Right ventricle myocardium superior (tissue), 1 donor: ENCODE data around the gene B3GALT5. TPM values are rescaled to one million over a fixed set of nuclear protein-coding genes. Genes with fewer than 3 reads are reported as not detected.
"Not testable (repeated sequence)": the region's sequence is repeated elsewhere in the genome, so short reads cannot be mapped to it uniquely, and the experiment has no call there.

Source experiments
- ATAC-seq: fragments of 200-7000 bp; cut with Tn5 transposase; one replicate; pipeline ENCODE4 v1.9.1; 2020; ENCODE audit warnings: mild to moderate bottlenecking; ENCODE audit not compliant: poor library complexity
- DNase-seq: peaks from one replicate; pipeline ENCODE4 v3.0.0-alpha.2; 2020
- intact Hi-C: fragments of 100-400 bp; cut with DNase I; formaldehyde crosslinking; loops from one replicate; pipeline ENCODE4 v1.11.2; 2022
- total RNA-seq: library from RNA; stranded (reverse); fragmentation: NEBNext Ultra II Directional; extraction: Animal tissue kit (Norgen Biotek cat#: 25700); gene quantifications from one replicate; pipeline ENCODE4 v1.2.1, GENCODE V29; 2021
- donor health status: DM: no; HTN: yes; CAD: no; lungs with severe emphysema.

The B3GALT5 gene
- total RNA-seq, 1 donor from 2014 or later: 0.03 TPM

- DNase-seq: no peak
- ATAC-seq: no peak
- intact Hi-C loops: no loop called here
These were observed 68.5 kb downstream of the B3GALT5 start for GRCh38 chr21:39681257-39681656.

DNA sequence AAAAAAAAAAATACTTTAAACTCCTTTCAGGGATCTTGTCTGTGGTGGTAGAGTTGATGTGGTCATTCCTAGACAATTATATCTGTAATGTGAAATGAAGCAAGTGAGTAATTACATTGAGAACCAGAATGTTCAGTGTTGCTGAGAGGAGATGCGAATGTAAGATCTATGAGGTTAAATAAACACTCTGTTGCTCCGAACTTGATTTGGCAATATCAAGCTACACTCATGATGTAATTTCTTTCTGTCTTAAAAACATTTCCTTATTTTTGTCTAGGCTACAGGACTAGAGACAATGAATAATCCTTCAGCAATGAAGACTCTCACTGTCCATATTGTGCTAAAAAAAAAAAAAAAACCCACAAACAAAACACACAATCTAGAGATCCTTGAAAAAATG is 69.1 kb downstream of the B3GALT5 start:
- intact Hi-C loops: no loop called here
- ATAC-seq: no peak

DNA sequence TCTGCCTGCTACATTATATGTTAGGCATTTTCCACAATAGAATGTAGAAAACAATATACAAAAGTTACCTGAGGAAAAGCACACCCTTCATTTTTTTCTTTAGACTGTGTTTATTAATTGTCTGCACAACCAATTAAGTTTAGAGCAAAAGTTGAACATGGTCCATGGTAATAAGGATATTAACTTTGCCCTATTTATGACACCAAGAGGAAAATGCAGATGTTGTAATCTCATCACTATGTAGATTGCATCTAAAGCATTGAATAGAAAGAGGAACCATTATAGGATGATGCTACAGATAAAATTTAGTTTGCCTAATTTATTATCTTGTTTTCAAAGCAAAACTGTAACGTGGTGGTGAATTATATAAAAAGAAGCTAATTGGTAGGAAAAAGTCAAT is 72.5 kb downstream of the B3GALT5 start:
- no peak for DNase-seq
- ATAC-seq: no peak
- intact Hi-C loops: no loop called here

More for the DNA sequence above, 69.1 kb downstream of the B3GALT5 start:
- no peak for DNase-seq

DNA sequence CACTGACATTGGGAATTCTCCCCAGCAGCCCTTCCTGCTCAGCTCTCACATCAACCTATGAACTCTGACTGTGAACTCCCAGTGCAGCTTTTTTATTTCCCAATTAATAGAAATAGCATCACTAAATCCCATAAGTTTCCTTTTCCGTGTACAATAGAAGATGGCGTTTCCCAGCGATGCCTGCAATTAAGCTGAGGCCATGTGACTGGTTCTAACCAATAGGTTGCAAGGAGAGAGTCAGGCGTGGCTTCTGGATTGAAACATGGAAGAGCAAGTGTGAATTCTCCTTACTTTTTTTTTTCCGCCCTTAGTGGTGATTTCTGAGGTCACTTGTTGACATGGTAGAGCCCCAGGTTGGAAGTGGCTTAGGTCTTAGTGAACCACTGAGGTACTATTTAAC is 73.3 kb downstream of the B3GALT5 start:
- DNase-seq (no peak), ATAC-seq (no peak)
- intact Hi-C loops: no loop called here

DNA sequence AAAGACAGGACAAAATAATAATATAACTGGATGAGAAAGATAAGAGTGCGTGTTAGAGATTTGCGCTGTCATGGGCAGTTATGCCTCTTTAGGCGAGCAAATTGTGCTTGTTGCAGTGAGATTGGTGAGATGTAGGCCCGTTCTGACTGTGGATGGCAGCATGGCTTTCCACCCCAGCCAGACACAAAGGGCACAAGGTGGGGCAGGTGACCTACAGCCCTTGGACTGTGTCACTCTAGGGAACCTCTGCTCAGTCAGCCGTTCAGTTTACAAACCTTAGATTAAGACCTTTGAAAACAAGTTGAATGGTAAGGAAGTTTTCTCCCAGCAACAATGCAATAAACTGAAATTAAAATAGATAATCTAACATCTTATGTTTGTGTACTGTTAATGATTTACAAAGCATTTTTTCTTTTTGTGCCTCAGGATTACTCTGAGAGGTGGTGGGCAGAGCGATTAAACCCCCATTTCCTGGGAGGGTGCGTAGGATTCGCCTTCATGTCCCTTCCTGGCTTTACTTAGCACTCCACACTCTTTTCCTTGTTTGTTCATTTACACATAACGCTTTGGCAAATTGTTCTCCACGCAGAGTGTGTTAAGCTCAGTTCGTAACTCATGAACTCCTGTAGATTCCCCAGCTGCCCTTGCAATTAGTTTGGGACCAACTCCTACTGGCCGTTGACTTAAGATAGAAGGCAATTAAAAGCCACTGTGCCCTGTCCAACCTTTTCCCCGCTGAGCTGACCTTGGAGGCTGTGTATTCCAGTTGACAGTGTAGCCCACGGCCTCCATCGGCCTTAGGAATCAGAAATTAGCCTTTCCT is 74.1 kb downstream of the B3GALT5 start:
- intact Hi-C loops: no loop called here
- DNase-seq (no peak), ATAC-seq (no peak)

DNA sequence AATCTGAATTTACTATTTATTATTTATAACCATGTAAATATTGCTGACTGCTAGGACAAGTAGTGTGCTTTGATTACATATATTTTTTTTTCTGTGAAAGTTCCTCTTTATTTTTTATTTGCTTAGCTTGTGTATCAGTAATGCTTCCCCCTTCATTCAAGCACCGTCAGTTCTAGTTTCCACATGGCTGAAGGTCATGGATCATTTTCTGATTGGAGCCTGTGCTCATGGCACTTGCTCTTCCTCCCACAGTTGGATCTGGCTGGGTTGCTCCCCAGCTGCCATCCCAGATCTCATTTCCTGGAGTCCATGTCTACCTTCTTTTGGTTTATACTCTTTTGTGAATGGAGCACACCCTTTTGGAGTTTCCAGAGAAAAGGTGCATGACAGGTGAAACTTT is 75.3 kb downstream of the B3GALT5 start:
- intact Hi-C loops: no loop called here
- no peak for ATAC-seq
- no peak for DNase-seq

GRCh38 chr21:39689860-39690259 is 77.1 kb downstream of the B3GALT5 start:
- ATAC-seq, intact Hi-C loops, DNase-seq: not testable (repeated sequence)

DNA sequence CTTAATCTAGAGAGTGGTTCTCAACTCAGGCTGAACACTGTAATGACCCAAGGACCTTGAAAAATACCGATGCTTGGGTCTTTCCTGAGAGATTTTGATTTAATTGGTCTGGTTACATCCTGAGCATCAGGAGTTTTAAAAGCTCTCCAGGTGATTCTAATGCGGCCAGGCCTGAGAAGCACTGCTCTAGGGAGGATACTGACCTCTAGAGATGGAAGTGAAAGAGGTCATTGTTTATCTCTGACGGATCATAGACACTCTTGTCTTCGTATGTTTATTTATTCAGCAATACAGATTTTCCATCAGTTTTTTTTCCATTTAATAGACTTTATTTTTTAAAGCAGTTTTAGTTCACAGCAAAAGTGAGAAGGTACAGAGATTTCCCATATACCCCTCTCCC is 77.7 kb downstream of the B3GALT5 start:
- intact Hi-C loops: no loop called here
- DNase-seq (no peak), ATAC-seq (no peak)

DNA sequence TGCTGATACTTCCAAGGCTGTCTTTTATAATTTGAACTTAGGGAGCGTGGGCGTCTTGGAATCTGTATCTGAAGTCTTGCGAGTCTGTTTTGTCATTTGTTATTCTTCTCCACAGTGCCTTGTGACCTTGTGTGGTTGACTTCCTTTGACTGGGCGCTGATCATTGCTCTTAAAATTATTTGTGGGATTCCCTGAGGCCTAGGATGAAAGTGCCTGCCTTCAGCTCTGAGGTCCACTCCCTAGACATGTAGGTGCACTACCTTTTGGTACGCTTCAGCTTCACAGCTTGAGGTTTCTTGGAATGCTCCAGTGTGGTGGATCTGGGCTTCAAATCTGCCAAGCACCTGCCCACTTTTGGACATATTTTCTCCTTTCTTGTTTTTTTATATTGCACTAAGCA is 82.0 kb downstream of the B3GALT5 start:
- no peak for DNase-seq
- no peak for ATAC-seq
- intact Hi-C loops: no loop called here

DNA sequence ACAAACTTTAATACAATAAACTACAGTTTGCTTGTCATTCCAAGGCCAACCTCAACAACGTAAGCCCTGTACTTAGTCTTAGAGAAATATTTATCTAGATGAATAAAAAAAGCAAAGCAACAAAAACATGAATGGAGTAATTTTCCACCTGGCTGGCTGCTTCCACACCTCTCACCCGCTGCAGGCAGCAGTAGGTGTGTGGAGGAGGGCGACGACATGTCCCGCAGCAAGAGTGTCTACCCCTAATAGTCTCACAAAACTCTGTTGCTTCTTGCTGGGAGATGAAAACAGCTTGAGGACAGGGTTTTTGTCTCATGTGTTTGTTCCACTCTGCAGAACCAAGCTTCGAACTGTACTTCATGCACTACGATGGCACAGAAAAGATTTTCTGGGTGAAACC is 83.5 kb downstream of the B3GALT5 start:
- intact Hi-C loops: no loop called here
- DNase-seq (no peak), ATAC-seq (no peak)

GRCh38 chr21:39696618-39697017 is 83.9 kb downstream of the B3GALT5 start:
- DNase-seq: no peak
- no peak for ATAC-seq
- intact Hi-C loops: no loop called here

DNA sequence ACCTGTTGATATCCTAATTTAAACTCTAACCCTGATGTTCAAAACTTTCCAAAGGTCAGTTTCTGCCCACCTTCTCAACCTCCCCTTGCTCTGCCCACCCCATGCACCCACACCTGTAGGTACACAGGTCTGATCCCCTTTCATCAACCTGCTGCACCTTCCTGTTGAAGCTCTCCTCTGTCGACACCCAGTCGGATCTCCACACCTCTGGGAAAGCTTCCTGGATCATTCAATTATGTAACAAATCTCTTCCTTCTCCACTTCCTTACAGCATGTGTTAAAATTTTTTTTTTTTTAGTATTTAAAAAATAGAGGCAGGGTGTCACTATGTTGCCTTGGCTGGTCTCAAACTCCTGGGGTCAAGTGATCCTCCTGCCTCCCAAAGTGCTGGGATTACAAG is 87.6 kb downstream of the B3GALT5 start:
- no peak for DNase-seq
- ATAC-seq: no peak
- intact Hi-C loops: no loop called here

GRCh38 chr21:39703578-39703977 is 90.8 kb downstream of the B3GALT5 start:
- intact Hi-C loops: no loop called here
- DNase-seq (no peak), ATAC-seq (no peak)

DNA sequence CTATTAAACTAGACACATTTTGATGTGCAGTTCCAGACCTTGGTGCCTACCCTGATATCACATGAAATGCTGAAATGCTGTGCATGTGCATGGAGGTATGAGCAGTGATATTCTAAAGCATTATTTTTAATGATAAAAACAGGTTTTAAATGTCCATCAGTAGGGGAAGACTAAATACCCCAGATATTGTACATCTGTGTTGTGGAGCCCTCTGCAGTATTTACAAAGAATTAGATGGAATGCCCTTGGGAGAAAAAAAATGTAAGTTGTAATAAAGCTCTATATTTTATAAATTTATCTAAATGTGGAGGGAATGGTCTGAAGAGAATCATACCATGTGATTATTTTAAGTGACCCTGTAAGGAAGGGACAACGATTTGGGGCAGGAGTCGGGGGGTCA is 93.1 kb downstream of the B3GALT5 start:
- no peak for ATAC-seq
- no peak for DNase-seq
- intact Hi-C loops: no loop called here

GRCh38 chr21:39707316-39707715 is 94.6 kb downstream of the B3GALT5 start:
- DNase-seq (no peak), ATAC-seq (no peak)
- intact Hi-C loops: no loop called here

GRCh38 chr21:39710866-39711265 is 98.1 kb downstream of the B3GALT5 start:
- ATAC-seq: no peak
- no peak for DNase-seq
- intact Hi-C loops: no loop called here

GRCh38 chr21:39712273-39712672 is 99.5 kb downstream of the B3GALT5 start:
- no peak for DNase-seq
- ATAC-seq: no peak
- intact Hi-C loops: no loop called here

DNA sequence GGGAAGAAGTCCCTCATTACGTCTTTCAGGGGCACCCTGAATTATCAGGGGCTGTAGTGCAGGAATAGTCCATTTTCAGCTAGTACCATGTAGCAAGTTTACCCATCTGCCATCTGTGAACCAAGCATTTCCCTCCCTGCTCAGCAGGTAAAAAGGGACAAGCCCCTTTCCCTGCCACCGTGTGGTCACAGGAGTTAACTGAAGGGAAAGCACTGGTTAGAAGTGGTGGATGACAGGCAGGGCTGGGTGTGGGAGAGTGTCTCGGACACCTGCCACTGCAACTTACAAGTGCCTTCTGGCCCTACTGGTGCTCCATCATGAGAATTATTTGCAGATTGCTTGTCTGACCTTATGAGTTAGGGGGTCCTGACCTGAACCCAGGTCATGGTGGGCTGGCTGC is 100.2 kb downstream of the B3GALT5 start:
- no peak for DNase-seq
- ATAC-seq: no peak
- intact Hi-C loops: no loop called here

DNA sequence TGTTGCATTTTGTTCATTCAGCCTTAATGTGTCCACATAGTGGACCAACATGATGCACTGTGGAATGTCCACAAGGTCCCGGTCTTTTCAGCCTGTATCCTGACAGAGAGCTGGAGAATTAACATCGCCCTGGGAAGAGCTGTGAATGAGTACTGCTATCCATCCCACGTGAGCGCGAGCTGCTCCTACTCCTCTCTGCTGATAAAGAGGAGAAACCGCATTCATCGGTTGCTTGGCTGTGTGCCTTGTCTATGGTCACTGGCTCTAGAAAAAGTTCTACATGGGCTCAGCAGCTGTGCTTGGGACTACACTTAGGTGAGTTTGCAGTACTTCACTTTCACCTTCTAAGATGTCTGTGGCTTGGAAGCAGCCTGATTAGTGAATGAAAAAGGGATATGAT is 101.2 kb downstream of the B3GALT5 start:
- intact Hi-C loops: loop anchor here (2.0 kb wide), 1 partner anchor 195 kb away; no protein-coding TSS in a partner anchor
- ATAC-seq (no peak), DNase-seq (no peak)

DNA sequence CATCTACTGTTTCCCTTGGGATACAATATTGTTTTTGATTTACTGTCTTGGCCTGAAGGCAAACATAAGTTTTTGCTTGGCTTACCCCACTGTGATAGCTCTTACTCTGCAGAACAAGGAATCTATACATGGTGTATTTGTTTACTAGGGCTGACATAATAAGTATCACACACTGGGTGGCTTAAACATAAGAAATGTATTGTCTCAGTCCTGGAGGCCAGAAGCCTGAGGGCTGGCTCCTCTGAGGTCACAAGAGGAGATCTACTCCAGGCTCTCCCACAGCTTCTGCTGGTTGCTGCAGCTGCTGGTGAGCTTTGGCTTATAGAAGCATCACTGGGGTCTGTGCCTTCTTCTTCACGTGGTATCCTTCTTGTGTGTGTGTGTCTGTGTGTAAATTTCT is 101.6 kb downstream of the B3GALT5 start:
- ATAC-seq (no peak), DNase-seq (no peak)
- intact Hi-C loops: loop anchor here (2.0 kb wide), 1 partner anchor 196 kb away; no protein-coding TSS in a partner anchor
